Panc1 (cell line): ENCODE results near the gene NLRP1. TPM values are rescaled to one million over a fixed set of nuclear protein-coding genes. Genes with fewer than 3 reads are reported as not detected.

Experiments
- ATAC-seq: fragments of 200-7000 bp; cut with Tn5 transposase; 2 replicates; pipeline ENCODE4 v1.9.1; 2020; ENCODE audit warnings: mild to moderate bottlenecking, moderate library complexity
- BruUV-seq: library from RNA; stranded (reverse); fragments of 400-500 nt; replicated peaks from 2 replicates; lab custom pipeline; 2021; lab: Mats Ljungman, UMichigan
- CTCF ChIA-PET: fragments of 300-600 bp; sonication (Branson Sonifier 250); formaldehyde crosslinking; loops from one replicate; lab custom pipeline; 2022; ENCODE audit warnings: antibody characterized with exemption; lab: Charles Lee
- POLR2A ChIA-PET: fragments of 300-600 bp; sonication (Branson Sonifier 250); formaldehyde crosslinking; loops from one replicate; lab custom pipeline; 2022; ENCODE audit warnings: antibody characterized with exemption; lab: Charles Lee
- DNase-seq: peaks from one replicate; pipeline ENCODE4 v3.0.0-alpha.2; 2010; ENCODE audit warnings: low read depth, low spot score
- H3K27ac ChIP-seq: 2 replicates; pipeline ENCODE4 v1.5.1; 2011; ENCODE audit warnings: mild to moderate bottlenecking, low read length, inconsistent platforms
- H3K27me3 ChIP-seq: fragments of 200-500 bp; sonication (Bioruptor generic); 2 replicates; pipeline ENCODE4 v1.6.0; 2014; ENCODE audit warnings: low read length, inconsistent platforms; ENCODE audit not compliant: control insufficient read depth, insufficient read depth
- H3K36me3 ChIP-seq: fragments of 200-500 bp; sonication (Bioruptor generic); 2 replicates; pipeline ENCODE4 v1.5.1; 2014; ENCODE audit warnings: inconsistent platforms, mild to moderate bottlenecking, low read length, moderate library complexity; ENCODE audit not compliant: control insufficient read depth, insufficient read depth
- H3K4me1 ChIP-seq: 2 replicates; pipeline ENCODE4 v1.5.1; 2011; ENCODE audit warnings: inconsistent platforms, mild to moderate bottlenecking, low read length, moderate library complexity; ENCODE audit not compliant: control insufficient read depth, insufficient read depth
- H3K4me3 ChIP-seq, 2 experiments: 2 replicates each; pipeline ENCODE4 v1.5.1; 2011 to 2012; ENCODE audit warnings: low read depth in 2 of 2, low read length in 2 of 2, mild to moderate bottlenecking in 2 of 2, inconsistent platforms in 1 of 2, moderate library complexity in 1 of 2
- H3K9me3 ChIP-seq: fragments of 200-500 bp; sonication (Bioruptor generic); 2 replicates; pipeline ENCODE4 v1.5.1; 2014; ENCODE audit warnings: low read depth, mild to moderate bottlenecking, inconsistent platforms, low read length, moderate library complexity; ENCODE audit not compliant: control insufficient read depth, insufficient read depth
- POLR2AphosphoS5 ChIP-seq: IDR thresholded peaks from 2 replicates; pipeline ENCODE4 v1.6.1; 2012; ENCODE audit warnings: mild to moderate bottlenecking, low read depth, low read length, moderate library complexity
- REST ChIP-seq, 2 experiments: IDR thresholded peaks; 2 replicates each; pipeline ENCODE4 v1.6.1; 2011 to 2012; ENCODE audit warnings: low read depth in 2 of 2, control low read depth in 1 of 2, low read length in 1 of 2, mild to moderate bottlenecking in 1 of 2, moderate library complexity in 1 of 2; ENCODE audit not compliant: insufficient read depth in 1 of 2
- SIN3A ChIP-seq: IDR thresholded peaks from 2 replicates; pipeline ENCODE4 v1.6.1; 2012; ENCODE audit warnings: low read depth, mild to moderate bottlenecking, low read length, moderate library complexity, borderline replicate concordance; ENCODE audit not compliant: insufficient read depth
- TCF7L2 ChIP-seq: IDR thresholded peaks from 2 replicates; pipeline ENCODE4 v1.6.1; 2011; ENCODE audit warnings: mild to moderate bottlenecking, low read depth, low read length, inconsistent platforms
- in situ Hi-C: cut with HindIII; loops from 2 replicates; pipeline ENCODE4 v1.10.0; 2016; ENCODE audit warnings: low sequenced_read_pairs, low pct_unique_long_range_greater_than_20kb
- intact Hi-C: fragments of 100-400 bp; cut with micrococcal nuclease; formaldehyde crosslinking; loops from one replicate; pipeline ENCODE4 v1.10.0; 2022; ENCODE audit not compliant: unreplicated experiment
- total RNA-seq: library from RNA; stranded (reverse); gene quantifications from one replicate; pipeline ENCODE4 v1.2.1, GENCODE V29; 2021; ENCODE audit not compliant: unreplicated experiment
- TF ChIP-seq, protein P1 (sequence below): fragments of 450-650 bp; IDR thresholded peaks from 2 replicates; pipeline ENCODE4 v1.5.1; 2017; ENCODE audit warnings: mild to moderate bottlenecking

Gene NLRP1
- total RNA-seq, 1 experiment from 2014 or later, result 0.57 TPM

DNA sequence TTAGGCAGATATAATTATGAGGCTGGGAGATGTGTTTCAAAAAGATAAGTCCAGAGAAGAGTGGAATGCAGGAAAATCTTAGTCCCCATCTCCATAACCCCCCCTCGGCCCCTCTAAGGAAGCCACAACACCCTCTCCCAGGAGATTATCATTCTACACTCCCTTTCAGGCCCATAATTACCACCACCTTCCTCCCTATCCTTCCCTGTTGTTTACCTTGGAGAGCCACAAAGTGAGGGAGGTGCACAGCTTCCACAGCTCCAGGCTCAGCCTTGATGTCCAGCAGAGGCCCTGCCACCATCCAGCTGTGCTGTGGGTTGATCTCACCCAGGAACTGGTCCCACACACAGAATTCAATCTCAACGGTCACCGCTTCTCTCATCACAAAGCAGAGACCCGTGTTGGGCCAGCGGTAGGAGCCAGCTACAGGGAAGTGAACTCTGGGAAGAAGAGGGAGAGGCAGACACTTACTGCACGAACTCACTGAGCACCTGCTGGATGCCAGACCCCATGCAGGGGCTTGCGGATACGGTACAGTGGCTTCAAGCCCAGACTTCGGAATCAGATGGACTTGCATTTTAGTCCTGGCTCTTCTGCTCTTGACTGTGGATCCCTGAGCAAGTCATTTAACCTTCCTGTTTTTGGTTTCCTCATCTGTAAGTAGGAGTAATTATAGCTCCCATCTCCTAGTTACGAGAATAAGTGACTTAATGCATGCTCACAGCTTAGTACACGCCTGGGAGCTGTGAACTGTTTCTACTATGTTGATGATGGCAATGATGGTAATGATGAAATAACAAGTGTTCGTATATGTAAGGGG lies 53.8 kb downstream of the NLRP1 start:
- ATAC-seq, result no peak
- TF ChIP-seq SIN3A (no peak), POLR2AphosphoS5 (no peak), REST (IDR thresholded peaks at IDR 0.05; ENCODE audit: insufficient read depth in 1 of 2, low read depth in 2 of 2, low read length in 1 of 2) (no peak), TCF7L2 (no peak)
- TF ChIP-seq, protein P1, sequence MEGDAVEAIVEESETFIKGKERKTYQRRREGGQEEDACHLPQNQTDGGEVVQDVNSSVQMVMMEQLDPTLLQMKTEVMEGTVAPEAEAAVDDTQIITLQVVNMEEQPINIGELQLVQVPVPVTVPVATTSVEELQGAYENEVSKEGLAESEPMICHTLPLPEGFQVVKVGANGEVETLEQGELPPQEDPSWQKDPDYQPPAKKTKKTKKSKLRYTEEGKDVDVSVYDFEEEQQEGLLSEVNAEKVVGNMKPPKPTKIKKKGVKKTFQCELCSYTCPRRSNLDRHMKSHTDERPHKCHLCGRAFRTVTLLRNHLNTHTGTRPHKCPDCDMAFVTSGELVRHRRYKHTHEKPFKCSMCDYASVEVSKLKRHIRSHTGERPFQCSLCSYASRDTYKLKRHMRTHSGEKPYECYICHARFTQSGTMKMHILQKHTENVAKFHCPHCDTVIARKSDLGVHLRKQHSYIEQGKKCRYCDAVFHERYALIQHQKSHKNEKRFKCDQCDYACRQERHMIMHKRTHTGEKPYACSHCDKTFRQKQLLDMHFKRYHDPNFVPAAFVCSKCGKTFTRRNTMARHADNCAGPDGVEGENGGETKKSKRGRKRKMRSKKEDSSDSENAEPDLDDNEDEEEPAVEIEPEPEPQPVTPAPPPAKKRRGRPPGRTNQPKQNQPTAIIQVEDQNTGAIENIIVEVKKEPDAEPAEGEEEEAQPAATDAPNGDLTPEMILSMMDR, result no peak
- H3K9me3 ChIP-seq, result no peaks in the 10 kb centered on the region
- intact Hi-C loops, result no loop called here
- H3K27me3 ChIP-seq, result no peaks in the 10 kb centered on the region
- no peak overlapping the region for H3K4me3 ChIP-seq
- no peak overlapping the region for H3K27ac ChIP-seq
- ChIA-PET CTCF (no interaction called here), POLR2A (no interaction called here)
- DNase-seq, result no peak
- in situ Hi-C loops, result no loop called here
- no peaks in the 10 kb centered on the region for H3K4me1 ChIP-seq
- H3K36me3 ChIP-seq, result no peaks in the 10 kb centered on the region
- no TSS peak for BruUV-seq

DNA sequence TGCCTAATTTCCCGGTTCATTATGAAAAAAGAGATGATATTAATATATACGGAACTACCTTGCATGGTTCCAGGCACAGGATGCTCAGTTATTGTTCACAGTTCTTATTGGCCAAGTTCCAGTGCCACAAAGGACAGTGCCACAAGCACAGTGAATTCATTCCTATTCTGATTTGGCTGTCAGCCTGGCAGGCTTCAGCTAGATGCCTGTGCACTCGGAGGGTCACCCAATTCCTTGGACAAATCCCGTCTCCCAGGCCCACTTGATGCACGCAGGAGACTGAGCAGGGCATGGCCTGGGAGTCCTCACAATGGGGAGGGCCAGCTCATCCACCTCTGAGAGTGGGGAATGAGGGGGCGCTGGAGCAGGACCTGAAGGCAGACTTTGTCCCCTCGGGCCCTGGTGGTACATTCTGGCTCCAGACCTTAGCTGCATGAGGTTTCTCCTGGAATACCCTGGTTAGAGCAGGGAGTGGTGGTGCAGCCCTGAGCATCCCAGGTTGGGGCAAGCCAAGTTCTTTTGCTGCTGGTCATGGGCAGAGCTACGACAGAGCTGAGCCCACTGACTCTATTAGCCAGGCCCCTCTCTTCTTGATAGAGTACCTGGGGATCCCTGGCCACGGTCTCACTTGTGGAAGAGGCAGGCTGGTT lies 56.6 kb downstream of the NLRP1 start:
- TF ChIP-seq POLR2AphosphoS5 (no peak), TCF7L2 (no peak), REST (IDR thresholded peaks at IDR 0.05; ENCODE audit: insufficient read depth in 1 of 2, low read depth in 2 of 2, low read length in 1 of 2) (no peak), SIN3A (no peak)
- TF ChIP-seq, protein P1, result no peak
- Histone ChIP-seq H3K4me1 (no peaks in the 10 kb centered on the region), H3K9me3 (no peaks in the 10 kb centered on the region), H3K27ac (no peak overlapping the region), H3K36me3 (no peaks in the 10 kb centered on the region), H3K4me3 (no peak overlapping the region), H3K27me3 (no peaks in the 10 kb centered on the region)
- in situ Hi-C loops (no loop called here), intact Hi-C loops (no loop called here)
- ATAC-seq, result peak; percentile 40; the same call in 1 of the 2 replicates
- ChIA-PET POLR2A (interaction anchor here (0.5 kb wide), 1 partner anchor 857 kb away, joined by 3 read pairs; no protein-coding TSS in a partner anchor), CTCF (no interaction called here)
- DNase-seq, result no peak
- BruUV-seq, result no TSS peak
